HepG2 (cell line): ENCODE results near the gene GTF2H4. TPM values are rescaled to one million over a fixed set of nuclear protein-coding genes. Genes with fewer than 3 reads are reported as not detected.

Experiments
- DMTF1 ChIP-seq: sonication (generic); formaldehyde crosslinking; IDR thresholded peaks from 2 replicates; pipeline ENCODE4 v1.4.0; 2020; ENCODE audit warnings: mild to moderate bottlenecking, missing genetic modification reagents
- GTF2F1 ChIP-seq: fragments of 150-350 bp; IDR thresholded peaks from 2 replicates; pipeline ENCODE4 v1.6.1; 2014; ENCODE audit warnings: low read length
- JUNB ChIP-seq: sonication (generic); formaldehyde crosslinking; IDR thresholded peaks from 2 replicates; pipeline ENCODE4 v1.8.0; 2022; ENCODE audit warnings: missing genetic modification reagents, mild to moderate bottlenecking, borderline replicate concordance
- POLR2G ChIP-seq: fragments of 200-400 bp; formaldehyde crosslinking; IDR thresholded peaks from 2 replicates; pipeline ENCODE4 v1.6.1; 2018; ENCODE audit warnings: mild to moderate bottlenecking, low read depth, low read length, moderate library complexity
- SALL1 ChIP-seq: sonication (generic); formaldehyde crosslinking; IDR thresholded peaks from 2 replicates; pipeline ENCODE4 v1.8.0; 2022; ENCODE audit warnings: mild to moderate bottlenecking, missing genetic modification reagents
- TCF7L2 ChIP-seq: IDR thresholded peaks from 2 replicates; pipeline ENCODE4 v1.6.1; 2011; ENCODE audit warnings: mild to moderate bottlenecking, low read depth, low read length, moderate library complexity
- TFDP2 ChIP-seq: sonication (generic); formaldehyde crosslinking; IDR thresholded peaks from 2 replicates; pipeline ENCODE4 v1.4.0; 2020; ENCODE audit warnings: missing genetic modification reagents
- ZNF574 ChIP-seq: sonication (generic); formaldehyde crosslinking; IDR thresholded peaks from 2 replicates; pipeline ENCODE4 v1.4.0; 2020; ENCODE audit warnings: missing genetic modification reagents
- ZNF674 ChIP-seq: sonication (generic); formaldehyde crosslinking; IDR thresholded peaks from 2 replicates; pipeline ENCODE4 v1.5.0; 2020; ENCODE audit warnings: low read depth, mild to moderate bottlenecking, missing genetic modification reagents
- ZNF737 ChIP-seq: sonication (generic); formaldehyde crosslinking; IDR thresholded peaks from 2 replicates; pipeline ENCODE4 v1.5.0; 2020; ENCODE audit warnings: missing genetic modification reagents, mild to moderate bottlenecking, borderline replicate concordance
- polyA plus RNA-seq, 8 experiments: library from polyadenylated mRNA; depleted of rRNA in 3 of 8; stranded (reverse) in 7 of 8; unstranded in 1 of 8; fragments of >200 nt; fragmentation: Illumina TruSeq in 4 of 8; extraction: Trizol in 4 of 8; gene quantifications; 2 replicates each; pipeline versions ENCODE4 v1.2.1 to v1.2.3, GENCODE V29; 2011 to 2016; ENCODE audit warnings: low read depth in 4 of 8, missing spikeins in 1 of 8, mixed read lengths in 1 of 8; ENCODE audit not compliant: insufficient read depth in 1 of 8
- total RNA-seq, 5 experiments: library from RNA; depleted of rRNA; stranded (reverse); fragments of >200 nt; fragmentation: Illumina TruSeq; extraction: Trizol; gene quantifications; 2 replicates each; pipeline ENCODE4 v1.2.3, GENCODE V29; 2016; ENCODE audit warnings: low read depth in 1 of 5
- TF ChIP-seq, protein P1 (sequence below): sonication (generic); IDR thresholded peaks from 2 replicates; pipeline ENCODE4 v1.6.1; 2016; ENCODE audit warnings: low read depth, borderline replicate concordance
- TF ChIP-seq, protein P2 (sequence below): sonication (generic); formaldehyde crosslinking; IDR thresholded peaks from 2 replicates; pipeline ENCODE4 v1.5.0; 2020; ENCODE audit warnings: mild to moderate bottlenecking, missing genetic modification reagents
- TF ChIP-seq, protein P3 (sequence below): IDR thresholded peaks from 2 replicates; pipeline ENCODE4 v1.6.1; 2016; ENCODE audit warnings: missing compliant biosample characterization, missing genetic modification reagents, borderline replicate concordance
- TF ChIP-seq, protein P4 (sequence below): sonication (generic); formaldehyde crosslinking; IDR thresholded peaks from 2 replicates; pipeline ENCODE4 v1.8.0; 2022; ENCODE audit warnings: mild to moderate bottlenecking, missing genetic modification reagents

GTF2H4 gene
- total and polyA plus RNA-seq, 2 of the 13 experiments (the other 11 are each of a cell fraction or from before 2014, with no cell fraction given): 15.9 to 49.3 TPM

DNA sequence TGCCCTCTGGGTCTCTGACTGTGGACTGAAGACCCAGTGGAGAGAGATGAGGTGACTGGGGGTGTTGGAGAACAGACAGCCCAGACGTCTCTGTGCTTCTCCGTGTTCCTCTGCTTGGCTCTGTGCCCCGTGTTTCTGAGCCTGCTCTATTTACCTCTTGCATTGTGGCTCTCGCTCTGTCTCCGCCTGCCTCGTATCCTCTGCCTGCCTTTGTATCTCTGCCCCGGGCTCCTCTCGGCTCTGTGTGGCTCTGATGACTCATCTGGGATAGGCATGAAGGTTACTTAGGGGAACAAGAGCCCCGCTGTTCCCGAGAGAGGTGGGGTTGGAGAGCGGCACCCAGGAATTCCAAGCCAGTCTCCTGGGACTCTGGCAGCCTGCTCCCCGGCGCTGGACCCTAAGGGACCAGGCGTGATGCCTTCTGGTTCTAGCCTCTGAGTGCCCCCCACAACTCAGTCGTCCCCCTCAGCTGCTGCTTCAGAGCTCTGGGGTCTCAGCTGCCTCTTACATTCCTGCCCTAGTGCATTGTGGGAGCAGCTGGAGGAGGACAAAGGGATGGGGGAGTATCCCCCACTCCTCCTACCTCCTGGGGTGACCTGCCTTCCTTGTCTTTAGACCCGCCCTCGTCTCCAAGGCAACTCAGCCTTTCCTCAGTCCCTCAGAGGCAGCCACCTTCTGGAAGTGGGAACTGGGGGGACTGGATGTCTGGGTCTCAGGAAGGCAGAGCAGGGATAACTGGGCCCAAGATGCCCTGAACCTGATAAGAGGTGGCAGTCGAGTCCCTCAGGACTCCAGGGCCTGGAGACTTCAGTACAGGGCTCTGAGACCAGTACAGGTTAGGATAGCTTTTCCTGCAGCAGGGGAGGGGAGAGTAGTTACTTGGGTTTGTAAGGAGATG, 21.8 kb upstream of the GTF2H4 start (continued):
- TF ChIP-seq DMTF1 (CRISPR knock-in tag) (no peak), SALL1 (peak; percentile 30; the same call in 1 of the 2 replicates), ZNF574 (peak; percentile 41; the same call in 1 of the 2 replicates), TCF7L2 (no peak), JUNB (no peak; the same call in 1 of the 2 replicates), ZNF674 (CRISPR knock-in tag) (no peak), TFDP2 (CRISPR knock-in tag) (no peak), POLR2G (peak; percentile 73), ZNF737 (CRISPR knock-in tag) (no peak), GTF2F1 (no peak)
- TF ChIP-seq, protein P1, sequence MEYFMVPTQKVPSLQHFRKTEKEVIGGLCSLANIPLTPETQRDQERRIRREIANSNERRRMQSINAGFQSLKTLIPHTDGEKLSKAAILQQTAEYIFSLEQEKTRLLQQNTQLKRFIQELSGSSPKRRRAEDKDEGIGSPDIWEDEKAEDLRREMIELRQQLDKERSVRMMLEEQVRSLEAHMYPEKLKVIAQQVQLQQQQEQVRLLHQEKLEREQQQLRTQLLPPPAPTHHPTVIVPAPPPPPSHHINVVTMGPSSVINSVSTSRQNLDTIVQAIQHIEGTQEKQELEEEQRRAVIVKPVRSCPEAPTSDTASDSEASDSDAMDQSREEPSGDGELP: peak; percentile 9; the same call in 1 of the 2 replicates
- TF ChIP-seq, protein P2, sequence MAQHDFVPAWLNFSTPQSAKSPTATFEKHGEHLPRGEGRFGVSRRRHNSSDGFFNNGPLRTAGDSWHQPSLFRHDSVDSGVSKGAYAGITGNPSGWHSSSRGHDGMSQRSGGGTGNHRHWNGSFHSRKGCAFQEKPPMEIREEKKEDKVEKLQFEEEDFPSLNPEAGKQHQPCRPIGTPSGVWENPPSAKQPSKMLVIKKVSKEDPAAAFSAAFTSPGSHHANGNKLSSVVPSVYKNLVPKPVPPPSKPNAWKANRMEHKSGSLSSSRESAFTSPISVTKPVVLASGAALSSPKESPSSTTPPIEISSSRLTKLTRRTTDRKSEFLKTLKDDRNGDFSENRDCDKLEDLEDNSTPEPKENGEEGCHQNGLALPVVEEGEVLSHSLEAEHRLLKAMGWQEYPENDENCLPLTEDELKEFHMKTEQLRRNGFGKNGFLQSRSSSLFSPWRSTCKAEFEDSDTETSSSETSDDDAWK (CRISPR knock-in tag): no peak
- TF ChIP-seq, protein P3, sequence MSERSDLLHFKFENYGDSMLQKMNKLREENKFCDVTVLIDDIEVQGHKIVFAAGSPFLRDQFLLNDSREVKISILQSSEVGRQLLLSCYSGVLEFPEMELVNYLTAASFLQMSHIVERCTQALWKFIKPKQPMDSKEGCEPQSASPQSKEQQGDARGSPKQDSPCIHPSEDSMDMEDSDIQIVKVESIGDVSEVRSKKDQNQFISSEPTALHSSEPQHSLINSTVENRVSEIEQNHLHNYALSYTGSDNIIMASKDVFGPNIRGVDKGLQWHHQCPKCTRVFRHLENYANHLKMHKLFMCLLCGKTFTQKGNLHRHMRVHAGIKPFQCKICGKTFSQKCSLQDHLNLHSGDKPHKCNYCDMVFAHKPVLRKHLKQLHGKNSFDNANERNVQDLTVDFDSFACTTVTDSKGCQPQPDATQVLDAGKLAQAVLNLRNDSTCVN (CRISPR knock-in tag): no peak; the same call in 1 of the 2 replicates
- TF ChIP-seq, protein P4, sequence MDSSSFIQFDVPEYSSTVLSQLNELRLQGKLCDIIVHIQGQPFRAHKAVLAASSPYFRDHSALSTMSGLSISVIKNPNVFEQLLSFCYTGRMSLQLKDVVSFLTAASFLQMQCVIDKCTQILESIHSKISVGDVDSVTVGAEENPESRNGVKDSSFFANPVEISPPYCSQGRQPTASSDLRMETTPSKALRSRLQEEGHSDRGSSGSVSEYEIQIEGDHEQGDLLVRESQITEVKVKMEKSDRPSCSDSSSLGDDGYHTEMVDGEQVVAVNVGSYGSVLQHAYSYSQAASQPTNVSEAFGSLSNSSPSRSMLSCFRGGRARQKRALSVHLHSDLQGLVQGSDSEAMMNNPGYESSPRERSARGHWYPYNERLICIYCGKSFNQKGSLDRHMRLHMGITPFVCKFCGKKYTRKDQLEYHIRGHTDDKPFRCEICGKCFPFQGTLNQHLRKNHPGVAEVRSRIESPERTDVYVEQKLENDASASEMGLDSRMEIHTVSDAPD (CRISPR knock-in tag): no peak
